T-helper 1 cell treated with Interleukin-12 subunit alpha and Interleukin-12 subunit beta and Interleukin-4 antibody, amounts not matched to agents 30 μg/mL and 1 μg/mL, for 36 hours (primary cell): Measurements from ENCODE around the gene SMAD3.
A peak's percentile ranks its signal among the peaks of the same experiment; 100 is the strongest.

Experiments
- H3K27ac Mint-ChIP-seq: one replicate; pipeline ENCODE4 v1.8.0; 2021; ENCODE audit warnings: mild to moderate bottlenecking, mixed read lengths
- H3K27me3 Mint-ChIP-seq: one replicate; pipeline ENCODE4 v1.8.0; 2021; ENCODE audit warnings: low read depth, mixed read lengths
- H3K36me3 Mint-ChIP-seq: one replicate; pipeline ENCODE4 v1.8.0; 2021; ENCODE audit warnings: low read depth, mixed read lengths
- H3K4me1 Mint-ChIP-seq: one replicate; pipeline ENCODE4 v1.8.0; 2021; ENCODE audit warnings: low read depth, mixed read lengths
- H3K4me3 Mint-ChIP-seq: one replicate; pipeline ENCODE4 v1.8.0; 2021; ENCODE audit warnings: mild to moderate bottlenecking, moderate library complexity, mixed read lengths
- H3K9me3 Mint-ChIP-seq: one replicate; pipeline ENCODE4 v1.8.0; 2021; ENCODE audit warnings: mixed read lengths

SMAD3 gene

DNA sequence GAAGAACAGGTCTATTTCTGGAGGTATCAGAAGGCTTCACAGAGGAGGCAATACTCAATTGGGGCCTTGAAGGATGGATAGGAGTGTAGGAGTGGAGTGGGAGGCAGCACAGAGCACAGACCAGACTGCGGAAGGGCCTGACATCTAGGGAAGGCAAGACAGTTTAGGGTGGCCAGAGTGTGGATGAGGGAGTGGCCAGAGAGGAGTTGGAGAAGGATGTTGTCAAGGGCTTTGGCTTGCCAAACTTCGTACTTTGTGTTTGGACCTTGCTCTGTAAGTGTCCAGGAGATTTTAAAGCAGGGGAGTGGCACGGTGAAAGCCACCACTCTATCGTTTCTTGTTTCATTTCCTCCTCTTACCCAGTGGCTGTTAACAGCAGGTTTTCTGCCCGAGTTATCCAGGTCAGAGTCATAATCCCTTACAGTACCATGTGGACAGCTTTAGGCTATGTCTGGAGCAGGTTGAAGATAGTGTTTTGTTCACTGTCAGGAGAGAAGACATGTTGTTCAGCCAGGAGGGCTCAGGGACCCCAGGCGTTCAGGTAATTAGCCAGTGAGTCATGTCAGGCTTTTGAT lies 12.3 kb downstream of the SMAD3 start:
- H3K27me3 Mint-ChIP-seq, result no peaks in the 10 kb centered on the region
- peak overlapping the region; percentile 53 for H3K4me3 Mint-ChIP-seq
- H3K9me3 Mint-ChIP-seq, result peaks cover 6% of the 10 kb centered on the region
- H3K27ac Mint-ChIP-seq, result peak overlapping the region; percentile 84
- peaks cover 90% of the 10 kb centered on the region for H3K4me1 Mint-ChIP-seq
- H3K36me3 Mint-ChIP-seq, result peaks cover 71% of the 10 kb centered on the region

DNA sequence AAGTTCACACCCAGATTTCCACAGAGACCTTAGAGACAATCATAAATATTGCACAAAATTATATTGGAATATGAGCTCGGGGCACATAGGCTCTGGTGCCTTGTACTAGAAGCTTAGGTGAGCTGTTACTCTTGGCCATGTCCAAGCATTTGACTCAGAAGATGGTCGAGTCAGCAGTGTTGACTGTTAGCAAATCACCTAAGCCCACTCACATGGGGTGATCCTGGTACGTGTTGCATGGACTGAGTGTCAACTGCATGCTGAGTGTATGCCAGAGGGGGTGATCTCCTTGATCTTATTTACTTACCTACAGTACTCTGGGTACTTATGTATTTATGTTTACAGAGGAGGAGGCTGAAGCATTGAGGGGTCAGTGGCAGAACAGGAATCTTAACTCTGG lies 14.0 kb downstream of the SMAD3 start:
- peaks cover 91% of the 10 kb centered on the region for H3K4me1 Mint-ChIP-seq
- H3K9me3 Mint-ChIP-seq, result peaks cover 6% of the 10 kb centered on the region
- no peaks in the 10 kb centered on the region for H3K27me3 Mint-ChIP-seq
- peak overlapping the region; percentile 97 for H3K27ac Mint-ChIP-seq
- no peak overlapping the region for H3K4me3 Mint-ChIP-seq
- peaks cover 72% of the 10 kb centered on the region for H3K36me3 Mint-ChIP-seq

DNA sequence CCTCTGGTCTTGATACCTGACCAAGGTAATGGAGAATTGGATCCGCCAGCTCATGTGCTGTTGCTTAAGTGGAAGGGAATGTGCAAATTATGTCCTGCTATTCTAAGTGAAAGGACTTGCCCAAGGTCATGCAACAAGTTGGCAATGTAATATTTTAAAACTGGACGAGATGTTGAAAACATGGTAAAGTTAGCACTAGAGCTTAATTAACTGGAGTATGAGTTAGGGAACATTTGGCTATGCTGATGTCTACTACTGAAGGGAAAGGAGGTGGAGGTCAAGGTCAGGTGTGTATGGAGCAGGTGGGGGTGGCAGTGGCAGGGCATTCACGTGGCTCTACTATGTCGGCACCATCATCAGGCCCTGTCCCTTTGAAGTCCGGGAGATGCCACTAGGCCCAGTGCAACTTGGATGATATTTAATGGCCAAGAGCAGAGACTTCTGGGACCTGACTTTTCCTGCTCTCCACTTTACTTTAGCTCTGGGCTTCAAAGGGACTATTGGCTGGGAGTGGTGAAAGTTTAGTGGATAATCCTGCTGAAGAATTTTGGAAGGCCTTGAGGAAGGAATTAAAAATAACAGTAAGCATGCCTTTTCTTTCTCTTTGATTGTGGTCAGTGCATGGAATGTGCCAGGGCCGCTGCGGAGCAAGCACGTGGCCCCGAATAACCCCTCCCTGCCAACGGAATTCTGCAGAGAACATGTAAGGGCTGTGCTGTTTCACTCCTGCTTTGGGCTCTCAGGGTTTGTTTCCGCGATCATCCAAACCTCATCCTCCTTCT lies 14.9 kb downstream of the SMAD3 start:
- peaks cover 76% of the 10 kb centered on the region for H3K36me3 Mint-ChIP-seq
- H3K9me3 Mint-ChIP-seq, result peaks cover 6% of the 10 kb centered on the region
- peak overlapping the region; percentile 50 for H3K4me3 Mint-ChIP-seq
- peaks cover 90% of the 10 kb centered on the region for H3K4me1 Mint-ChIP-seq
- H3K27me3 Mint-ChIP-seq, result no peaks in the 10 kb centered on the region
- H3K27ac Mint-ChIP-seq, result peak overlapping the region; percentile 97

DNA sequence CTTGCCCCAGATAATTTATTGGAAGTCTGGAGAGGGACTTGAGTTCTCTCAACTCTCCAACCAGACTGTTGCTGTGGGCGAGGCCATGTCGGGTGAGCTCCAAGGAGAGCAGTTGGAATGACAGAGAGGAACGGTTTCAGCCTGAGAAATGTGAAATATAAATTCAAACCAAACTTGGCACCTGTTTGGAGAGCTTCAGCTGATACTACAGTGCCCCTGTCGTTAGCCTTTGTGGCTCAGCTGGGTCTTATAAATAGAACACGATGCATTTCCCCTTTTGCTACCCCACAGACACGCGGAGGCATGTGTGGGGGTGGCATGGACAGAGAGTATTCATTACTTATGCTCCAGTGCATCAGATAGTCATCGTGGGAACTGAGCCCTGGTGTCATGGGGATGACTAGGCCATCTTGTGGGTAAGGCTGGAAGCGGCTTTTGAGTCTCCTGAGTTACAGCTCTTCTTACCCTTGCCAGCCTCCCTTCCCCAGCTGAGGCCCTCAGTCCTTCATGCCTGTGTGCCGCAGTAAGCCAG lies 15.6 kb downstream of the SMAD3 start:
- peaks cover 92% of the 10 kb centered on the region for H3K4me1 Mint-ChIP-seq
- H3K27ac Mint-ChIP-seq, result peak overlapping the region; percentile 97
- no peaks in the 10 kb centered on the region for H3K27me3 Mint-ChIP-seq
- peak overlapping the region; percentile 47 for H3K4me3 Mint-ChIP-seq
- H3K36me3 Mint-ChIP-seq, result peaks cover 73% of the 10 kb centered on the region
- H3K9me3 Mint-ChIP-seq, result peaks cover 6% of the 10 kb centered on the region

DNA sequence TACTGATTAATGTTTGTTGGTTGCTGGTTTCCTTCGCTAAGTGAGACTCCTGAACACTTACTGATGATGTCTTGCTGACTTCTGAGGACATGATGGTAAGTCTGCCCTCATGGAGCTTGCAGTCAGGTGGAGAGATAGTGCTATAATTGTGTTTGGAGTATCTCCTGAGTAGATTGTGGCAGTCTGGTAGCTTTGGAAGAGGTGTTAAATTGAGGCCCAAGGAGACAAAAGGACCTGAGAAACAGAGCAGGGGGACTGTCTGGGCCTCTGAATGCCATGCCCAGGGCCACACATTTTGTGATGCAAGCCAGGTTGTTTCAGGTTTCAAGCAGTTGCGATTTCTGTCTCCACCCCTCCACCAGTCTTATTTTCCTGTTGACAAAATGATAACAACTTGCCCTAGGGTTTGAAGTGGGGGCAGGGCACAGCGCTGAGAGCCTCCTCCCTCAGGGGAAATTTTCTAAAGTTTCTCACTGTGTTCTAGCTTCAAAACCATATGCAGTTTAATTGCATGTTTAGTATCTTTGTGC lies 16.7 kb downstream of the SMAD3 start:
- peak overlapping the region; percentile 83 for H3K4me3 Mint-ChIP-seq

DNA sequence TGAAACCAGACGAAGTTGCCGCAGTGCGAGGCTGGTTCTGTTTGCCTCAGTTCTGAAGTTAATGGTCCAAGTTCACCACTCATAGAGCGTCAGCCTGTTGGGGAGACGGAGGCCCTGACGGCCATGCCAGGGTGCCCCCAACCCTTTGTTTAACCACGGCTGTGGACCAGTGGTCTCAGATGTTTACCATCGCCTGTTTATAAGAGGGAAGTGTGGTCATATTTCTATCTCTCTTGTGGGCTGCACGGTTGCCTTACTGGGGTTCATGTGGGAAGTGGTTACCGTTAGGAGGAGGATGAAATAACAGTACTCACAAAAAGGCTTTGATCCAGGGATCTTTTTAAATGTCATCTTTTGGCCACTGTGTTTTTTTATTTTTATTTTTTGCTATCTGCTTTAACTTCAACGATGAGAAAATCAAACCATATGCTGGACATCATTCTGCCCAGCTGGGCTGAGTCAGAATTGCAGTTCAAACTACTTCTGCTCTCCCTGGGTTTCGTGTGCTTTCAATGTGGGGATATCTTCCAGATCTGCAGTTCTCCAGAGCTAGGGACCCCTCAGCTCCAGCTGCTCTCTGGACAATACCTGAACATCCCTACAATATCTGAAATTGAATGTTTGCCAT lies 17.8 kb downstream of the SMAD3 start:
- Mint-ChIP-seq H3K27me3 (no peaks in the 10 kb centered on the region), H3K4me1 (peaks cover 91% of the 10 kb centered on the region), H3K36me3 (peaks cover 67% of the 10 kb centered on the region), H3K4me3 (peak overlapping the region; percentile 83), H3K27ac (peak overlapping the region; percentile 97), H3K9me3 (peaks cover 6% of the 10 kb centered on the region)

More for the DNA sequence above, 16.7 kb downstream of the SMAD3 start:
- peak overlapping the region; percentile 97 for H3K27ac Mint-ChIP-seq
- peaks cover 91% of the 10 kb centered on the region for H3K4me1 Mint-ChIP-seq
- H3K27me3 Mint-ChIP-seq, result no peaks in the 10 kb centered on the region
- peaks cover 6% of the 10 kb centered on the region for H3K9me3 Mint-ChIP-seq
- H3K36me3 Mint-ChIP-seq, result peaks cover 71% of the 10 kb centered on the region

DNA sequence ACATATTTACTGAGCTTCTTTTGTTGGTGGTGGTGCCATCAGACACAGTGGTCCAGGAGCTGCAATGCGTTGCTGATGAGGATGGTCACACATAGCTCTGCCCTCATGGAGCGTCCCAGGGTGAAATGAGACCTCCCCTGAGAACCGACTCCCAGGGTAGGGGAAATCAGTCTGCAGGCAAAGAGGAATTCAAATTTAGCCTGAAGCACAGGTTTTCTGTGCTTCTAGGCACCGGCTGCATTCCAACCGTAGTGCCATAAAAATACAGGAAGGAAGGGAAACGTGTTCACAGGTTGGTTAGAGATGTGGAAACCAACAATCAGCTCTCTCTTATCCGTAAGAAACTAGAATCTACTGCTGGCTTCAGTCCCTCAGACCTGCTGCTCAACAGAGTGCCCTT lies 19.2 kb downstream of the SMAD3 start:
- Mint-ChIP-seq H3K4me1 (peaks cover 94% of the 10 kb centered on the region), H3K27ac (peak overlapping the region; percentile 97), H3K4me3 (peak overlapping the region; percentile 76), H3K36me3 (peaks cover 67% of the 10 kb centered on the region), H3K27me3 (no peaks in the 10 kb centered on the region), H3K9me3 (peaks cover 6% of the 10 kb centered on the region)

DNA sequence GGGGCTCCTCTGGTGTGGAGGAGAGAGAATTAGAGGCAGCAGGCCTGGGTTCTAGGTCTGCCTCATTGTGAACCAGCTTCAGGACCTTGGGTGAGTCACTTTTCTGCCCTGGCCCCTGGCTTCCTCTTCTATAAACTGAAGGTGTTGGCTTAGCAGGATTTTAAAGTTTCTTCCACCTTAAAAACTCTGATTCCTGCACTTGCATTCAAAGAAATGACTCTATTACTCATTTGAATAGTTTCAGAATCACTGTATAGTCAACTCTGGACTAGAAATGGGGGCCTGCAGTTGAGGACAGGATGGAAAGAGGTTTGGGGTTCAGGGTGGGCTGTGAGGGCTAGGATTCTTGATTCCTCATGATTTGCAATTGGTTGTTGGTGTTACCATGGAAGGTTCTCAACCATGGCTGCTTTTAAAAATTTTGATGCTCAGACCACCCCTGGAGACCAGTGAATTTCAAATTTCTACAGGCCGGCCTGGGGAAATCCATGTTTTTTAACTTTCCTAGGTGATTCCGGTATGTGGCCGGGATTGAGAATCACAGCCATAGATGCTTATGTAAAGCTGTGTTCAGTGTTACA lies 19.9 kb downstream of the SMAD3 start:
- H3K27me3 Mint-ChIP-seq, result no peaks in the 10 kb centered on the region
- H3K4me3 Mint-ChIP-seq, result peak overlapping the region; percentile 76
- H3K36me3 Mint-ChIP-seq, result peaks cover 61% of the 10 kb centered on the region
- H3K4me1 Mint-ChIP-seq, result peaks cover 93% of the 10 kb centered on the region
- H3K27ac Mint-ChIP-seq, result peak overlapping the region; percentile 97
- H3K9me3 Mint-ChIP-seq, result peaks cover 6% of the 10 kb centered on the region

DNA sequence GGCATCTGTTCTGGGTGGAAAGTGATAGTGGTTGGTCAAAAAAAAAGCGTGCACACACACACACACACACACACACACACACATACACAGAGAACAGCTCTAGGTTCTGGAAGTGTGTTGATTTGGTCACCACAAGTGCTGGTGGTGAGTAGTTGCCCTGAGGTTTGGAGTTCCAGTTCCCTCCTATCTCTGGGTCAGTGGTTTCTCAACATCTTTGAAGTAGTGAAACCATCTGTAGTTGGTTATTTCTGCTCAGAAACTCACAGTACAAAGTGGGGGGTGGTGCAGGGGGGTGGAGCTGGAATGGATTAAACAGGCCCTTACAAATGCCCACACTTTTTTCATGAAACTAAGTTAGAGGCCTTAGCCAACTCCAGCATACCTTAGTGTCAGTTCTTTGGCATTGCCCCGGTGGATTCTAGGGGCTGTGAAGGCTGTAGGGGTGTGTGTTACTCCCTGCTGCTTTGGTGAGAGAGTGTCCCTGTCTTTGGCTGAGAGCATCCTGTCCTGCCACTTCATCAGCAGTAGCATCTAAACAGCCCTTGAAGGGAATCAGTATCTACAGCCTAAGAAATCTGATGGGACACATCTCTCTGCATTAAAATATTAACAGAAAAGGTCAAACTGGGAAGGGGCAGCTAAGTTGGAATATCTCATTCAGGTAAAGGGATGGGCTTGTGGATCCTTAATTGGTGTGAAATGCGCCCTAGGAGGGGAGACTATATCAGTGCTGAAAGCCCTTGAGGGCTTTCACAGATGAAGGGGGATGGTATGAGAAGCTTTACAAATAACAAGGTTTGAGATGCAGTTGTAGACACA lies 20.6 kb downstream of the SMAD3 start:
- Mint-ChIP-seq H3K9me3 (peaks cover 6% of the 10 kb centered on the region), H3K4me3 (peak overlapping the region; percentile 76), H3K36me3 (peaks cover 59% of the 10 kb centered on the region), H3K4me1 (peaks cover 93% of the 10 kb centered on the region), H3K27me3 (no peaks in the 10 kb centered on the region), H3K27ac (peak overlapping the region; percentile 97)

DNA sequence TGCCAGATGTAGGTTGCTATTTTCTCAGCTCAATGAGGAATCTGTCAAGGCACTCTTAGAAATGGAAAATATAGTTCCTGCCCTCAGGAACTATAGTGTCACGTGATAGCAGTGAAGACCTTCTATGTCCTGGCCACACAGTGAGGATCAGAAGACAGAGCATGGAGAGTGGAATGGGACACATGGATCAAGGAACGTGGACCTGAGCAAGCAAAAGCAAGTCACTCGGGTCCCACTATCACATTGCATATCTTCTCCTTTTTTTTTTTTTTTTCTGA lies 21.2 kb downstream of the SMAD3 start:
- Mint-ChIP-seq H3K27ac (peak overlapping the region; percentile 97), H3K36me3 (peaks cover 58% of the 10 kb centered on the region), H3K4me1 (peaks cover 93% of the 10 kb centered on the region), H3K4me3 (peak overlapping the region; percentile 76), H3K27me3 (no peaks in the 10 kb centered on the region), H3K9me3 (peaks cover 5% of the 10 kb centered on the region)

DNA sequence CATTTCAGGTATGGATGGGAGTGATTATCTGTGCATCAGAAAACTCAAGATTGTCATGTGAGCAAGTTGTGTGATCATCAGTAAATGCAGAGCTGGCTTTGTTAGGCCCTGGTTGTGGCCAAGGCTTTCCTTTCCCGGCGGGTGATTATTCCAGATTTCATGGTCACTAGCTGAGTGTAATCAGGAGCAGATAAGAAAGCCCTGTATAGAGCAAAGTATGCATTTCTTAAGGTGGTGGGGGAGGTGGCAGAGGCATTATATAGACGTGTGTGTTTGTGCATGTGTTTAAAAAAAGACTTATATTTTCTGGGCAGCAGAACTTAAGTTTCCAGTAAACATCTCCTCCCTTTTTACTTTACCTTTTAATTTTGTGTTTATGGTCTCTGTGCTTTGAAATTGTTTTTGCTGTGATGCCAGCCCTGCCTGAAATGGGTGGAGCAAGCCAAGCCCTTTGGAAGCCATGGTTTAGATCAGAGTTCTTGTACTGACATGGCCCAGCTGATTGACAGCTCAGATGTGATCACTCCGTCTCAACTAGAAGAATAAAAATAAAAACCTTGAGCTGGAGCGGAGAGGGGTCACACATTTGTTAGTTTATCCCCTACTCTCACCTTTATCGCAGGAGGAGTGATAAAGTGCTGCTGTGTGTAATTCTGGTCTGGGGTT lies 22.2 kb downstream of the SMAD3 start:
- peaks cover 94% of the 10 kb centered on the region for H3K4me1 Mint-ChIP-seq
- H3K27ac Mint-ChIP-seq, result peak overlapping the region; percentile 96
- no peaks in the 10 kb centered on the region for H3K9me3 Mint-ChIP-seq
- no peaks in the 10 kb centered on the region for H3K27me3 Mint-ChIP-seq
- peak overlapping the region; percentile 60 for H3K4me3 Mint-ChIP-seq
- peaks cover 55% of the 10 kb centered on the region for H3K36me3 Mint-ChIP-seq

DNA sequence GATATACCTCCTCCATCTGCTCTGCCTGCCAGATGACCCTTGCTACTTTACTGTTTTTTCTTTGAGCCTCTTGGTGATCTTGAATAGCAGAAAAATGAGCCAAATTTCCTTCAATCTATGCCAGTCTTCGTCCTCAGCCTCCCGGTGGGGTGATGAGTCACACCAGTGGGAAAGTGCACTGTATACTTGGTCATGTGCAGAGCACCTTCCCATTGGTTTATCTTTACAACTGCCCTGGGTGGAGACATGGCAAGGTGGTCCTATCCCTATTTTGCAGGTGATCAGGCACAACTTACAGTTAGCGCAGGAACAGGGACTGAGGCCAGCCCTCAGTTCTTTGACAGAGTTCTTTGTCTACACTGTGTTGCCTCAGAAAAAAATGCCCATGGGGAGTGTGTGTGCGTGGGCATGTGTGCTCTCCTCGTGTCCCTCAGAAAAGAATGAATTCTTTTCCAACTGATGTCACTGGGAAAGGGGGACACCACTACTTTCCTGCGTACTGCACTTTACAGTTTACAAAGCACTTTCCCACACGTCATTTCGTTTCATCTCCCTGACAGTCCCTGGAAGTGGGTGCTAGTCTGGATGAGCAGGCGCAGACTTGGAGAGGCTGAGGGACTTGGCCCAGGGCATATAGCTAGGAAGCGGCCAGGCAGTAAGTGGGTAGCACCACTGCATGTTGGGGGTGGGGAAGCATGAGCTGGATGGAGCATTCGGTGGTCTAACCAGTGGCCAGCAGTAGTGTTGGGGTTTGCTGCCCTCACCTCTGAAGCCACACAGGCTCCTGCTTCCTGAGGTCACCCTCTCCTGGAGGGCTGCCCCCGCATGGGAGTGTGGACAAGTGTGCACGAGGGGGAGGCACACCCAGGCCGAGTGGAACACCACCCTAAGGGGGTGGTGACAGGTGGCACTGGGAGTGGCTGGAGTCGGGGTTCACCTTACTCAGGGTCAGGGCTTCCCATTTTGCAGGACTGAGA lies 24.1 kb downstream of the SMAD3 start:
- no peaks in the 10 kb centered on the region for H3K9me3 Mint-ChIP-seq
- peak overlapping the region; percentile 78 for H3K4me3 Mint-ChIP-seq
- H3K36me3 Mint-ChIP-seq, result peaks cover 59% of the 10 kb centered on the region

More for the DNA sequence above, 24.1 kb downstream of the SMAD3 start:
- Mint-ChIP-seq H3K27ac (peak overlapping the region; percentile 96), H3K27me3 (no peaks in the 10 kb centered on the region), H3K4me1 (peaks cover 95% of the 10 kb centered on the region)
